HG03520 (cell line): ENCODE results near the gene HOXC10.

Source experiments
- ATAC-seq: cut with Tn5 transposase; IDR thresholded peaks from one replicate; pipeline ENCODE4 v1.9.1; 2021; ENCODE audit warnings: mild to moderate bottlenecking, moderate library complexity; ENCODE audit not compliant: unreplicated experiment

The HOXC10 gene

GRCh38 chr12:54039417-54040147 lies 54.6 kb downstream of the HOXC10 start:
- ATAC-seq: no peak
